HCT116 (cell line): ENCODE data around the gene C4BPA.

Experiments
- ELF1 ChIP-seq: IDR thresholded peaks from 2 replicates; pipeline ENCODE4 v1.6.1; 2012; ENCODE audit warnings: low read depth, borderline replicate concordance
- EZH2 ChIP-seq: fragments of 200-600 bp; sonication (generic); IDR thresholded peaks from 2 replicates; pipeline ENCODE4 v1.6.1; 2017; ENCODE audit warnings: antibody characterized with exemption, mixed run types
- EZH2phosphoT487 ChIP-seq: fragments of 200-600 bp; IDR thresholded peaks from 2 replicates; pipeline ENCODE4 v1.6.1; 2018; ENCODE audit warnings: antibody characterized with exemption, borderline replicate concordance
- POLR2A ChIP-seq: IDR thresholded peaks from 2 replicates; pipeline ENCODE4 v1.7.0; 2011; ENCODE audit warnings: borderline replicate concordance; ENCODE audit not compliant: insufficient read depth, insufficient read length; ENCODE audit errors: extremely low read depth
- POLR2AphosphoS5 ChIP-seq: IDR thresholded peaks from 2 replicates; pipeline ENCODE4 v1.6.1; 2011; ENCODE audit warnings: mild to moderate bottlenecking, low read depth, low read length, moderate library complexity
- ZNF274 ChIP-seq: fragments of 200-500 bp; sonication (Bioruptor generic); IDR thresholded peaks from 2 replicates; pipeline ENCODE4 v1.6.1; 2014; ENCODE audit warnings: mild to moderate bottlenecking, low read depth, low read length, inconsistent platforms
- TF ChIP-seq, protein P1 (sequence below): IDR thresholded peaks from 2 replicates; pipeline ENCODE4 v1.6.1; 2011; ENCODE audit warnings: mild to moderate bottlenecking, low read length, moderate library complexity; ENCODE audit not compliant: insufficient replicate concordance; ENCODE audit errors: extremely low read depth
- TF ChIP-seq, protein P2 (sequence below), 3 experiments: fragments of 200-600 bp in 1 of 3; sonication (generic) in 1 of 3; IDR thresholded peaks in 2 of 3; conservative IDR thresholded peaks in 1 of 3; 2 replicates each; pipeline ENCODE4 v1.5.1; 2012 to 2017; ENCODE audit warnings: low read depth in 2 of 3, low read length in 2 of 3, antibody characterized with exemption in 1 of 3, borderline replicate concordance in 1 of 3, control low read depth in 1 of 3, mild to moderate bottlenecking in 1 of 3, mixed read lengths in 1 of 3, mixed run types in 1 of 3, moderate library complexity in 1 of 3; ENCODE audit not compliant: insufficient read depth in 1 of 3
- TF ChIP-seq, protein P3 (sequence below): IDR thresholded peaks from 2 replicates; pipeline ENCODE4 v1.6.1; 2012; ENCODE audit warnings: low read depth

GRCh38 chr1:207097871-207098324, 6.1 kb upstream of the C4BPA start:
- TF ChIP-seq, protein P1, sequence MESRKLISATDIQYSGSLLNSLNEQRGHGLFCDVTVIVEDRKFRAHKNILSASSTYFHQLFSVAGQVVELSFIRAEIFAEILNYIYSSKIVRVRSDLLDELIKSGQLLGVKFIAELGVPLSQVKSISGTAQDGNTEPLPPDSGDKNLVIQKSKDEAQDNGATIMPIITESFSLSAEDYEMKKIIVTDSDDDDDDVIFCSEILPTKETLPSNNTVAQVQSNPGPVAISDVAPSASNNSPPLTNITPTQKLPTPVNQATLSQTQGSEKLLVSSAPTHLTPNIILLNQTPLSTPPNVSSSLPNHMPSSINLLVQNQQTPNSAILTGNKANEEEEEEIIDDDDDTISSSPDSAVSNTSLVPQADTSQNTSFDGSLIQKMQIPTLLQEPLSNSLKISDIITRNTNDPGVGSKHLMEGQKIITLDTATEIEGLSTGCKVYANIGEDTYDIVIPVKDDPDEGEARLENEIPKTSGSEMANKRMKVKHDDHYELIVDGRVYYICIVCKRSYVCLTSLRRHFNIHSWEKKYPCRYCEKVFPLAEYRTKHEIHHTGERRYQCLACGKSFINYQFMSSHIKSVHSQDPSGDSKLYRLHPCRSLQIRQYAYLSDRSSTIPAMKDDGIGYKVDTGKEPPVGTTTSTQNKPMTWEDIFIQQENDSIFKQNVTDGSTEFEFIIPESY = no peak
- TF ChIP-seq, protein P2, sequence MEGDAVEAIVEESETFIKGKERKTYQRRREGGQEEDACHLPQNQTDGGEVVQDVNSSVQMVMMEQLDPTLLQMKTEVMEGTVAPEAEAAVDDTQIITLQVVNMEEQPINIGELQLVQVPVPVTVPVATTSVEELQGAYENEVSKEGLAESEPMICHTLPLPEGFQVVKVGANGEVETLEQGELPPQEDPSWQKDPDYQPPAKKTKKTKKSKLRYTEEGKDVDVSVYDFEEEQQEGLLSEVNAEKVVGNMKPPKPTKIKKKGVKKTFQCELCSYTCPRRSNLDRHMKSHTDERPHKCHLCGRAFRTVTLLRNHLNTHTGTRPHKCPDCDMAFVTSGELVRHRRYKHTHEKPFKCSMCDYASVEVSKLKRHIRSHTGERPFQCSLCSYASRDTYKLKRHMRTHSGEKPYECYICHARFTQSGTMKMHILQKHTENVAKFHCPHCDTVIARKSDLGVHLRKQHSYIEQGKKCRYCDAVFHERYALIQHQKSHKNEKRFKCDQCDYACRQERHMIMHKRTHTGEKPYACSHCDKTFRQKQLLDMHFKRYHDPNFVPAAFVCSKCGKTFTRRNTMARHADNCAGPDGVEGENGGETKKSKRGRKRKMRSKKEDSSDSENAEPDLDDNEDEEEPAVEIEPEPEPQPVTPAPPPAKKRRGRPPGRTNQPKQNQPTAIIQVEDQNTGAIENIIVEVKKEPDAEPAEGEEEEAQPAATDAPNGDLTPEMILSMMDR (IDR thresholded peaks at IDR 0.05 in 2 of 3, conservative IDR thresholded peaks at IDR 0.05 in 1 of 3; ENCODE audit: borderline replicate concordance in 1 of 3, insufficient read depth in 1 of 3, low read depth in 2 of 3, low read length in 2 of 3) = no peak
- TF ChIP-seq EZH2phosphoT487 (no peak), POLR2A (no peak), POLR2AphosphoS5 (no peak), ZNF274 (no peak), EZH2 (no peak), ELF1 (no peak)
- TF ChIP-seq, protein P3, sequence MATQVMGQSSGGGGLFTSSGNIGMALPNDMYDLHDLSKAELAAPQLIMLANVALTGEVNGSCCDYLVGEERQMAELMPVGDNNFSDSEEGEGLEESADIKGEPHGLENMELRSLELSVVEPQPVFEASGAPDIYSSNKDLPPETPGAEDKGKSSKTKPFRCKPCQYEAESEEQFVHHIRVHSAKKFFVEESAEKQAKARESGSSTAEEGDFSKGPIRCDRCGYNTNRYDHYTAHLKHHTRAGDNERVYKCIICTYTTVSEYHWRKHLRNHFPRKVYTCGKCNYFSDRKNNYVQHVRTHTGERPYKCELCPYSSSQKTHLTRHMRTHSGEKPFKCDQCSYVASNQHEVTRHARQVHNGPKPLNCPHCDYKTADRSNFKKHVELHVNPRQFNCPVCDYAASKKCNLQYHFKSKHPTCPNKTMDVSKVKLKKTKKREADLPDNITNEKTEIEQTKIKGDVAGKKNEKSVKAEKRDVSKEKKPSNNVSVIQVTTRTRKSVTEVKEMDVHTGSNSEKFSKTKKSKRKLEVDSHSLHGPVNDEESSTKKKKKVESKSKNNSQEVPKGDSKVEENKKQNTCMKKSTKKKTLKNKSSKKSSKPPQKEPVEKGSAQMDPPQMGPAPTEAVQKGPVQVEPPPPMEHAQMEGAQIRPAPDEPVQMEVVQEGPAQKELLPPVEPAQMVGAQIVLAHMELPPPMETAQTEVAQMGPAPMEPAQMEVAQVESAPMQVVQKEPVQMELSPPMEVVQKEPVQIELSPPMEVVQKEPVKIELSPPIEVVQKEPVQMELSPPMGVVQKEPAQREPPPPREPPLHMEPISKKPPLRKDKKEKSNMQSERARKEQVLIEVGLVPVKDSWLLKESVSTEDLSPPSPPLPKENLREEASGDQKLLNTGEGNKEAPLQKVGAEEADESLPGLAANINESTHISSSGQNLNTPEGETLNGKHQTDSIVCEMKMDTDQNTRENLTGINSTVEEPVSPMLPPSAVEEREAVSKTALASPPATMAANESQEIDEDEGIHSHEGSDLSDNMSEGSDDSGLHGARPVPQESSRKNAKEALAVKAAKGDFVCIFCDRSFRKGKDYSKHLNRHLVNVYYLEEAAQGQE = no peak
